ENCODE data around the gene IL17F. TPM values are rescaled to one million over a fixed set of nuclear protein-coding genes. Genes with fewer than 3 reads are reported as not detected.
A peak's percentile ranks its signal among the peaks of the same experiment; 100 is the strongest.

The IL17F gene
- total RNA-seq (2021; ENCODE audit: unreplicated experiment) (not detected), Bru-seq, nascent RNA (not detected), BruChase-seq, experiment 1, labeled RNA remaining after a 6-hour chase (not detected), BruChase-seq, experiment 2, labeled RNA remaining after a 2-hour chase (percentile 8 among the genes with signal in this experiment)
- not detected in 2 replicates for polyA plus RNA-seq (2012)
- long read RNA-seq: 0 reads

GRCh38 chr6:52244400-52244799 lies at the start of gene IL17F:
TSS of gene IL17F (minus strand) at chr6:52244500. CDS start at chr6:52244429, 71 bp downstream.
- peaks cover 8% of the 10 kb centered on the region; the same call in 1 of the 2 replicates for H3K27me3 ChIP-seq (ENCODE audit: insufficient read depth, low read length)
- ATAC-seq: no peak
- RAD21 ChIA-PET (ENCODE audit: low non-redundant PET in 1 of 2, low total read pairs in 2 of 2, uncharacterized antibody in 2 of 2, unreplicated experiment in 2 of 2): no interaction called here
- H3K9ac ChIP-seq (ENCODE audit: low read length): no peak within 1 kb of the TSS
- H3K9me3 ChIP-seq (ENCODE audit: control insufficient read depth in 1 of 2, insufficient read depth in 1 of 2, low read depth in 1 of 2, low read length in 2 of 2): no peaks in the 10 kb centered on the region
- POLR2A ChIA-PET: no interaction called here
- no peaks in the 10 kb centered on the region for H4K20me1 ChIP-seq (ENCODE audit: insufficient read depth)
- no peak within 1 kb of the TSS for H3K4me2 ChIP-seq (ENCODE audit: low read length)
- TF ChIP-seq REST (IDR thresholded peaks at IDR 0.05; ENCODE audit: low read depth) (no peak), ZFX (IDR thresholded peaks at IDR 0.05) (no peak)
- H3K4me1 ChIP-seq (ENCODE audit: control insufficient read depth in 1 of 2, insufficient read depth in 2 of 2, low read length in 2 of 2): no peaks in the 10 kb centered on the region
- H3K9me2 ChIP-seq (ENCODE audit: insufficient read depth): no peaks in the 10 kb centered on the region
- no peak within 1 kb of the TSS for H2AFZ ChIP-seq (ENCODE audit: low read depth, low read length, poor library complexity, severe bottlenecking)
- CTCF ChIA-PET: no interaction called here
- no peaks in the 10 kb centered on the region for H3K79me2 ChIP-seq (ENCODE audit: insufficient read depth, low read length)
- BruUV-seq (replicated peaks): no TSS peak
- H3K27ac ChIP-seq (ENCODE audit: low read depth, low read length): no peak within 1 kb of the TSS
- intact Hi-C loops (cut with micrococcal nuclease): no loop called here
- H3K36me3 ChIP-seq (ENCODE audit: control insufficient read depth in 1 of 2, insufficient read depth in 2 of 2, low read length in 2 of 2): no peaks in the 10 kb centered on the region
- no peak within 1 kb of the TSS for H3K4me3 ChIP-seq (replicated peaks in 1 of 2; ENCODE audit: low read depth in 1 of 2, low read length in 2 of 2)
- no peak for DNase-seq (ENCODE audit: low read depth, low spot score)

- no peaks in the 10 kb centered on the region for H3K9me3 ChIP-seq (ENCODE audit: control insufficient read depth in 1 of 2, insufficient read depth in 1 of 2, low read depth in 1 of 2, low read length in 2 of 2)
- DNase-seq (ENCODE audit: low read depth, low spot score) (no peak), ATAC-seq (no peak)
- ChIA-PET POLR2A (no interaction called here), CTCF (interaction anchor here (1.8 kb wide), 1 partner anchor 107 kb away, joined by 7 read pairs; no protein-coding TSS in a partner anchor), RAD21 (ENCODE audit: low non-redundant PET in 1 of 2, low total read pairs in 2 of 2, uncharacterized antibody in 2 of 2, unreplicated experiment in 2 of 2) (no interaction called here)
- no peak overlapping the region for H3K4me3 ChIP-seq (replicated peaks in 1 of 2; ENCODE audit: low read depth in 1 of 2, low read length in 2 of 2)
- no peaks in the 10 kb centered on the region for H4K20me1 ChIP-seq (ENCODE audit: insufficient read depth)
- no peak overlapping the region for H3K27ac ChIP-seq (ENCODE audit: low read depth, low read length)
- H3K4me2 ChIP-seq (ENCODE audit: low read length): no peak overlapping the region
- H3K9me2 ChIP-seq (ENCODE audit: insufficient read depth): no peaks in the 10 kb centered on the region
- H3K36me3 ChIP-seq (ENCODE audit: control insufficient read depth in 1 of 2, insufficient read depth in 2 of 2, low read length in 2 of 2): no peaks in the 10 kb centered on the region
- no peak for TF ChIP-seq ZNF274 (IDR thresholded peaks at IDR 0.05; ENCODE audit: low read depth, low read length)
- TF ChIP-seq EZH2 (IDR thresholded peaks at IDR 0.05): no peak
- TF ChIP-seq ZBTB33 (IDR thresholded peaks at IDR 0.05; ENCODE audit: extremely low read depth, insufficient replicate concordance, low read length): no peak
- TF ChIP-seq CBX3 (IDR thresholded peaks at IDR 0.05; ENCODE audit: low read depth): no peak
- no peak for TF ChIP-seq ELF1 (IDR thresholded peaks at IDR 0.05; ENCODE audit: borderline replicate concordance, low read depth)
- no peak for TF ChIP-seq REST (IDR thresholded peaks at IDR 0.05; ENCODE audit: low read depth)
- TF ChIP-seq CEBPB (IDR thresholded peaks at IDR 0.05; ENCODE audit: low read depth): no peak
- TF ChIP-seq POLR2AphosphoS5 (IDR thresholded peaks at IDR 0.05; ENCODE audit: low read depth, low read length): no peak
- TF ChIP-seq EGR1 (IDR thresholded peaks at IDR 0.05; ENCODE audit: low read depth): no peak
- H3K79me2 ChIP-seq (ENCODE audit: insufficient read depth, low read length): no peaks in the 10 kb centered on the region
- no peak overlapping the region for H2AFZ ChIP-seq (ENCODE audit: low read depth, low read length, poor library complexity, severe bottlenecking)
- intact Hi-C loops (cut with micrococcal nuclease): loop anchor here (2.0 kb wide), 1 partner anchor 70 kb away; the partner anchor contains the start of gene PAQR8
- no peaks in the 10 kb centered on the region for H3K27me3 ChIP-seq (ENCODE audit: insufficient read depth, low read length)
- no peaks in the 10 kb centered on the region; a peak in 1 of 4 replicates for H3K4me1 ChIP-seq (ENCODE audit: control insufficient read depth in 1 of 2, insufficient read depth in 2 of 2, low read length in 2 of 2)
- no peak overlapping the region for H3K9ac ChIP-seq (ENCODE audit: low read length)
- no TSS peak for BruUV-seq (replicated peaks)
Measured at GRCh38 chr6:52293067-52293466, 48.8 kb upstream of the IL17F start.
